GM23248 (cell line): ENCODE data around the gene PDP2. TPM values are rescaled to one million over a fixed set of nuclear protein-coding genes. Genes with fewer than 3 reads are reported as not detected.

ENCODE experiments used
- DNase-seq: peaks from one replicate; pipeline ENCODE4 v3.0.0-alpha.2; 2015
- H2AFZ ChIP-seq: fragments of 200-600 bp; sonication (generic); 2 replicates; pipeline ENCODE4 v1.6.1; 2016; ENCODE audit warnings: antibody characterized with exemption
- H3F3A ChIP-seq: fragments of 200-600 bp; sonication (generic); 2 replicates; pipeline ENCODE4 v1.6.1; 2016; ENCODE audit warnings: mild to moderate bottlenecking, antibody characterized with exemption, mixed run types; ENCODE audit not compliant: insufficient read depth
- H3K27ac ChIP-seq: fragments of 200-600 bp; sonication (generic); 2 replicates; pipeline ENCODE4 v1.5.1; 2016; ENCODE audit warnings: mild to moderate bottlenecking
- H3K27me3 ChIP-seq: fragments of 200-600 bp; sonication (generic); replicated peaks from 2 replicates; pipeline ENCODE4 v1.6.1; 2016; ENCODE audit warnings: mild to moderate bottlenecking; ENCODE audit not compliant: insufficient read depth
- H3K36me3 ChIP-seq: fragments of 200-600 bp; sonication (generic); 2 replicates; pipeline ENCODE4 v1.6.1; 2016; ENCODE audit warnings: low read depth, mild to moderate bottlenecking
- H3K4me1 ChIP-seq: fragments of 200-600 bp; sonication (generic); 2 replicates; pipeline ENCODE4 v1.6.1; 2016; ENCODE audit warnings: mild to moderate bottlenecking; ENCODE audit not compliant: insufficient read depth
- H3K4me2 ChIP-seq: fragments of 200-600 bp; sonication (generic); one replicate; pipeline ENCODE4 v1.6.1; 2016; ENCODE audit warnings: mild to moderate bottlenecking; ENCODE audit not compliant: unreplicated experiment
- H3K4me3 ChIP-seq: fragments of 200-600 bp; sonication (generic); 2 replicates; pipeline ENCODE4 v1.5.1; 2016; ENCODE audit warnings: mild to moderate bottlenecking
- H3K79me2 ChIP-seq: fragments of 200-600 bp; sonication (generic); 2 replicates; pipeline ENCODE4 v1.6.1; 2016; ENCODE audit warnings: mild to moderate bottlenecking; ENCODE audit not compliant: insufficient read depth
- H3K9ac ChIP-seq: fragments of 200-600 bp; sonication (generic); 2 replicates; pipeline ENCODE4 v1.6.1; 2016; ENCODE audit warnings: mild to moderate bottlenecking
- H3K9me2 ChIP-seq: fragments of 200-600 bp; sonication (generic); 2 replicates; pipeline ENCODE4 v1.6.1; 2016; ENCODE audit warnings: mixed run types, mild to moderate bottlenecking, moderate library complexity; ENCODE audit not compliant: insufficient read depth
- H3K9me3 ChIP-seq: fragments of 200-600 bp; sonication (generic); one replicate; pipeline ENCODE4 v1.6.1; 2017; ENCODE audit warnings: low read depth
- H4K20me1 ChIP-seq: fragments of 200-600 bp; sonication (generic); 2 replicates; pipeline ENCODE4 v1.6.0; 2016; ENCODE audit not compliant: insufficient read depth
- EZH2 ChIP-seq: fragments of 200-600 bp; sonication (generic); IDR thresholded peaks from 2 replicates; pipeline ENCODE4 v1.6.1; 2018; ENCODE audit warnings: antibody characterized with exemption, mild to moderate bottlenecking; ENCODE audit not compliant: insufficient read depth, poor library complexity, severe bottlenecking
- EZH2phosphoT487 ChIP-seq: fragments of 200-600 bp; sonication (generic); IDR thresholded peaks from 2 replicates; pipeline ENCODE4 v1.6.1; 2018; ENCODE audit warnings: antibody characterized with exemption, moderate library complexity, mild to moderate bottlenecking, low read depth; ENCODE audit not compliant: insufficient read depth
- WGBS, 2 experiments: methylation state at CpG; one replicate each; pipeline ENCODE4 v1.1.6; 2015 to 2017; ENCODE audit warnings: low lambda C conversion rate in 2 of 2, low coverage in 1 of 2; ENCODE audit errors: missing lambda C conversion rate in 2 of 2; 5-methylcytosine and 5-hydroxymethylcytosine counted together
- in situ Hi-C: fragments of 300-500 bp; cut with MboI; formaldehyde crosslinking; loops from 2 replicates; pipeline ENCODE4 v1.15.0; 2020
- polyA plus RNA-seq: library from polyadenylated mRNA; unstranded; fragments of >200 nt; fragmentation: Nextera tagmentation; extraction: Ambion mirVana; gene quantifications from 2 replicates; pipeline ENCODE4 v1.2.1, GENCODE V29; 2016
- total RNA-seq: library from RNA; depleted of rRNA; stranded (reverse); fragments of >200 nt; shearing (Covaris generic); gene quantifications from 2 replicates; pipeline ENCODE4 v1.2.3, GENCODE V29; 2014

The PDP2 gene
- total and polyA plus RNA-seq, 2 experiments from 2014 or later: 3.3 to 3.9 TPM

DNA sequence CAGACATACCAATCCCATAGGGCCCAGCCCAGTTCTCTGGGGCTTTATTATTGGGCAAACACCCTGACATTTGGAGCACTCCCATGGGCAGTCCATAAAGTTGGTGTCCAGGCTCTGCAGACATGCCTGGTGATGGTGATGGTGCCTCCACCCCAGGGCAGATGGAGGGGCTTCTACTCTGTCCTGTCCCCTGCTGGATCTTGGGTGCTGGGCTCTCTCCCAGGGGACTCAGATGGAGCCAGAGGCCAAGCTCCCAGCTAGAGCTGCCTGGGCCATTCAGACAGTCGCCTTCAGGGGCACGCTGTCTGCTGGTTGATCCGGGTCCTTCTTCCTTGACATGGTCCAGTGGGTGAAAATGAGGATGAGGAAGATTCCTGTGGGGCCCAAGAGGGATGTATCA is 27.8 kb downstream of the PDP2 start:
- Histone ChIP-seq H2AFZ (no peak overlapping the region), H3K4me3 (no peak overlapping the region), H3K9ac (no peak overlapping the region), H3K27me3 (no peaks in the 10 kb centered on the region), H4K20me1 (no peaks in the 10 kb centered on the region), H3K79me2 (no peaks in the 10 kb centered on the region), H3K4me1 (no peaks in the 10 kb centered on the region), H3K4me2 (no peak overlapping the region), H3K27ac (no peak overlapping the region), H3K9me2 (no peaks in the 10 kb centered on the region), H3F3A (no peaks in the 10 kb centered on the region), H3K9me3 (no peaks in the 10 kb centered on the region), H3K36me3 (no peaks in the 10 kb centered on the region)
- DNase-seq: no peak
- no peak for TF ChIP-seq EZH2
- 67 to 90% methylated on average over 3 of the region's 3 CpGs for WGBS, 2 experiments
- in situ Hi-C loops: no loop called here

- Histone ChIP-seq H3K9ac (no peak overlapping the region), H3K4me2 (no peak overlapping the region), H3K9me2 (no peaks in the 10 kb centered on the region), H3K27ac (no peak overlapping the region), H3F3A (no peaks in the 10 kb centered on the region), H3K36me3 (no peaks in the 10 kb centered on the region), H3K27me3 (no peaks in the 10 kb centered on the region), H3K4me1 (no peaks in the 10 kb centered on the region), H3K4me3 (no peak overlapping the region), H2AFZ (no peak overlapping the region), H3K79me2 (no peaks in the 10 kb centered on the region), H3K9me3 (no peaks in the 10 kb centered on the region), H4K20me1 (no peaks in the 10 kb centered on the region)
- TF ChIP-seq EZH2 (no peak), EZH2phosphoT487 (no peak)
- WGBS, 2 experiments: 87% methylated on average over 14 of the region's 14 CpGs
- in situ Hi-C loops: no loop called here
- DNase-seq: no peak
These were observed 28.6 kb downstream of the PDP2 start for GRCh38 chr16:66908762-66909559.

GRCh38 chr16:66910175-66910940 is 30.0 kb downstream of the PDP2 start:
- WGBS, 2 experiments: 75 to 76% methylated on average over 13 to 14 of the region's 14 CpGs
- Histone ChIP-seq H3K27me3 (no peaks in the 10 kb centered on the region), H3K36me3 (no peaks in the 10 kb centered on the region), H4K20me1 (no peaks in the 10 kb centered on the region), H3K27ac (no peak overlapping the region), H3K9ac (no peak overlapping the region), H3K4me2 (no peak overlapping the region), H3K9me2 (no peaks in the 10 kb centered on the region), H3K9me3 (no peaks in the 10 kb centered on the region), H2AFZ (no peak overlapping the region), H3K4me1 (no peaks in the 10 kb centered on the region), H3F3A (no peaks in the 10 kb centered on the region), H3K4me3 (no peak overlapping the region), H3K79me2 (no peaks in the 10 kb centered on the region)
- DNase-seq: no peak
- in situ Hi-C loops: no loop called here
- TF ChIP-seq EZH2phosphoT487: no peak
- TF ChIP-seq EZH2: no peak

- no peaks in the 10 kb centered on the region for H3K4me1 ChIP-seq
- no peak overlapping the region for H3K9ac ChIP-seq
- peaks cover 5% of the 10 kb centered on the region; the same call in 1 of the 2 replicates for H3K27me3 ChIP-seq
- no peaks in the 10 kb centered on the region for H3K9me2 ChIP-seq
- no peaks in the 10 kb centered on the region for H3K9me3 ChIP-seq
- no peaks in the 10 kb centered on the region for H3F3A ChIP-seq
- in situ Hi-C loops: no loop called here
- TF ChIP-seq EZH2 (no peak), EZH2phosphoT487 (no peak)
- DNase-seq: peak; percentile 43
- WGBS, 2 experiments: 75% methylated on average over 5 of the region's 5 CpGs
- H3K27ac ChIP-seq: no peak overlapping the region
- H3K4me3 ChIP-seq: no peak overlapping the region
- no peaks in the 10 kb centered on the region for H3K79me2 ChIP-seq
- H2AFZ ChIP-seq: no peak overlapping the region
- H3K4me2 ChIP-seq: no peak overlapping the region
- H4K20me1 ChIP-seq: no peaks in the 10 kb centered on the region
- H3K36me3 ChIP-seq: no peaks in the 10 kb centered on the region
These were observed 30.8 kb downstream of the PDP2 start for GRCh38 chr16:66911112-66911511.
